Endothelial cell of umbilical vein (primary cell): ENCODE results near the gene SETD2. TPM values are rescaled to one million over a fixed set of nuclear protein-coding genes. Genes with fewer than 3 reads are reported as not detected.

Experiments used
- BruUV-seq: library from RNA; stranded (reverse); fragments of 400-500 nt; replicated peaks from 2 replicates; lab custom pipeline; 2021; lab: Mats Ljungman, UMichigan
- CTCF ChIA-PET: fragments of 300-600, 350-600 bp; sonication (Branson Sonifier 250); formaldehyde crosslinking; loops from one replicate; lab custom pipeline; 2021; ENCODE audit warnings: antibody characterized with exemption, inconsistent platforms; lab: Charles Lee
- POLR2A ChIA-PET: fragments of 300-600, 350-600 bp; sonication (Branson Sonifier 250); formaldehyde crosslinking; loops from one replicate; lab custom pipeline; 2021; ENCODE audit warnings: antibody characterized with exemption, inconsistent platforms; lab: Charles Lee
- DNase-seq: peaks from one replicate; pipeline ENCODE4 v3.0.0-alpha.2; 2011; ENCODE audit warnings: low read depth, low spot score
- FAIRE-seq: peaks from 2 replicates; lab custom pipeline; 2011; peaks lifted over from hg19 to GRCh38; lab: Jason Lieb, UNC
- H2AFZ ChIP-seq: 2 replicates; pipeline ENCODE4 v1.6.0; 2012; ENCODE audit warnings: low read depth, low read length, control low read depth, inconsistent platforms
- H3K27ac ChIP-seq: 2 replicates; pipeline ENCODE4 v1.5.1; 2011; ENCODE audit warnings: low read depth, mild to moderate bottlenecking, control low read depth, low read length, moderate library complexity; ENCODE audit not compliant: insufficient read depth
- H3K27me3 ChIP-seq, 2 experiments: 2 replicates each; pipeline versions ENCODE4 v1.6.0 to v1.6.1; 2011; ENCODE audit warnings: low read length in 2 of 2, mixed read lengths in 1 of 2; ENCODE audit not compliant: control insufficient read depth in 2 of 2, insufficient read depth in 2 of 2
- H3K36me3 ChIP-seq, 2 experiments: 2 replicates in 1 of 2; 3 replicates in 1 of 2; pipeline ENCODE4 v1.5.1; 2011; ENCODE audit warnings: low read length in 2 of 2, mild to moderate bottlenecking in 1 of 2, moderate library complexity in 1 of 2; ENCODE audit not compliant: control insufficient read depth in 2 of 2, insufficient read depth in 2 of 2; ENCODE audit errors: extremely low read depth in 1 of 2
- H3K4me1 ChIP-seq: 3 replicates; pipeline ENCODE4 v1.5.1; 2011; ENCODE audit warnings: mild to moderate bottlenecking, low read length; ENCODE audit not compliant: control insufficient read depth, insufficient read depth; ENCODE audit errors: extremely low read depth
- H3K4me2 ChIP-seq: 2 replicates; pipeline ENCODE4 v1.6.1; 2011; ENCODE audit warnings: low read length, control low read depth, mixed read lengths; ENCODE audit not compliant: insufficient read depth
- H3K4me3 ChIP-seq, 3 experiments: fragments of 200-600 bp in 1 of 3; sonication (generic), shearing (Covaris generic) in 1 of 3; replicated peaks in 1 of 3; 2 replicates each; pipeline ENCODE4 v1.5.1; 2011 to 2016; ENCODE audit warnings: control low read depth in 3 of 3, low read length in 3 of 3, mild to moderate bottlenecking in 2 of 3, inconsistent platforms in 1 of 3, low read depth in 1 of 3, moderate library complexity in 1 of 3; ENCODE audit not compliant: insufficient read depth in 1 of 3
- H3K79me2 ChIP-seq: 2 replicates; pipeline ENCODE4 v1.6.0; 2012; ENCODE audit warnings: low read length, inconsistent platforms; ENCODE audit not compliant: control insufficient read depth, insufficient read depth
- H3K9ac ChIP-seq: replicated peaks from 2 replicates; pipeline ENCODE3; 2011; ENCODE audit warnings: low read length, control low read depth; ENCODE audit not compliant: insufficient read depth; ENCODE audit errors: extremely low read depth
- H3K9me1 ChIP-seq: replicated peaks from 3 replicates; pipeline ENCODE4 v1.6.0; 2011; ENCODE audit warnings: mild to moderate bottlenecking, low read length; ENCODE audit not compliant: control insufficient read depth, insufficient read depth; ENCODE audit errors: extremely low read depth
- H3K9me3 ChIP-seq: replicated peaks from 2 replicates; pipeline ENCODE4 v1.5.1; 2012; ENCODE audit warnings: low read length, inconsistent platforms; ENCODE audit not compliant: control insufficient read depth, insufficient read depth
- H4K20me1 ChIP-seq: replicated peaks from 2 replicates; pipeline ENCODE3; 2011; ENCODE audit warnings: mild to moderate bottlenecking, low read length; ENCODE audit not compliant: control insufficient read depth, insufficient read depth; ENCODE audit errors: extremely low read depth
- CTCF ChIP-seq, 2 donors: IDR thresholded peaks; 1 replicate in 1 of 2; 2 replicates in 1 of 2; pipeline ENCODE4 v1.5.1; 2011; ENCODE audit warnings: low read length in 2 of 2, mild to moderate bottlenecking in 2 of 2, moderate library complexity in 2 of 2, control low read depth in 1 of 2, inconsistent platforms in 1 of 2, low read depth in 1 of 2; ENCODE audit not compliant: insufficient read depth in 1 of 2; ENCODE audit errors: extremely low read depth in 1 of 2
- EZH2 ChIP-seq: IDR thresholded peaks from 2 replicates; pipeline ENCODE4 v1.6.1; 2012; ENCODE audit warnings: borderline replicate concordance, low read depth, mild to moderate bottlenecking, moderate library complexity, low read length, inconsistent platforms; ENCODE audit not compliant: severe bottlenecking
- FOS ChIP-seq: IDR thresholded peaks from 2 replicates; pipeline ENCODE4 v1.6.1; 2011; ENCODE audit warnings: mild to moderate bottlenecking, low read length, moderate library complexity, borderline replicate concordance; ENCODE audit not compliant: insufficient read depth
- GATA2 ChIP-seq: IDR thresholded peaks from 2 replicates; pipeline ENCODE4 v1.7.0; 2011; ENCODE audit warnings: low read depth, mild to moderate bottlenecking, moderate library complexity, mixed read lengths, low read length; ENCODE audit not compliant: insufficient read length, insufficient read depth
- JUN ChIP-seq: IDR thresholded peaks from 2 replicates; pipeline ENCODE4 v1.6.1; 2011; ENCODE audit warnings: borderline replicate concordance, low read depth; ENCODE audit not compliant: insufficient read length, insufficient read depth
- MAX ChIP-seq: IDR thresholded peaks from 2 replicates; pipeline ENCODE4 v1.6.1; 2011; ENCODE audit not compliant: insufficient read depth, insufficient read length
- MYC ChIP-seq: IDR thresholded peaks from one replicate; pipeline ENCODE4 v1.6.1; 2011; ENCODE audit warnings: mild to moderate bottlenecking, low read depth, low read length
- POLR2A ChIP-seq: IDR thresholded peaks from 2 replicates; pipeline ENCODE4 v1.6.1; 2012; ENCODE audit warnings: low read depth, mild to moderate bottlenecking, control low read depth, low read length
- POLR2AphosphoS5 ChIP-seq: IDR thresholded peaks from 2 replicates; pipeline ENCODE4 v1.6.1; 2012; ENCODE audit warnings: low read depth, mild to moderate bottlenecking, control low read depth, low read length, moderate library complexity; ENCODE audit not compliant: insufficient read depth
- dilution Hi-C: fragments of 300-500 bp; cut with MboI; formaldehyde crosslinking; loops from one replicate; pipeline ENCODE4 v1.15.0; 2019; ENCODE audit warnings: low sequenced_read_pairs; ENCODE audit not compliant: extremely low pct_ligation_motif_present
- intact Hi-C: fragments of 100-400 bp; cut with micrococcal nuclease; formaldehyde crosslinking; loops from one replicate; pipeline ENCODE4 v1.10.0; 2022
- polyA plus RNA-seq, 4 experiments: library from polyadenylated mRNA; depleted of rRNA in 3 of 4; stranded (reverse) in 3 of 4; unstranded in 1 of 4; fragments of >200 nt; gene quantifications; 2 replicates each; pipeline versions ENCODE4 v1.2.1 to v1.2.3, GENCODE V29; 2011 to 2012; ENCODE audit warnings: missing spikeins in 1 of 4
- total RNA-seq: library from RNA; stranded (reverse); gene quantifications from 2 replicates; pipeline ENCODE4 v1.2.3, GENCODE V29; 2021

SETD2 gene
- total and polyA plus RNA-seq, 2 donors (not counting 3 experiments of a cell fraction or from before 2014, with no cell fraction given) = 13.7 to 41.4 TPM

DNA sequence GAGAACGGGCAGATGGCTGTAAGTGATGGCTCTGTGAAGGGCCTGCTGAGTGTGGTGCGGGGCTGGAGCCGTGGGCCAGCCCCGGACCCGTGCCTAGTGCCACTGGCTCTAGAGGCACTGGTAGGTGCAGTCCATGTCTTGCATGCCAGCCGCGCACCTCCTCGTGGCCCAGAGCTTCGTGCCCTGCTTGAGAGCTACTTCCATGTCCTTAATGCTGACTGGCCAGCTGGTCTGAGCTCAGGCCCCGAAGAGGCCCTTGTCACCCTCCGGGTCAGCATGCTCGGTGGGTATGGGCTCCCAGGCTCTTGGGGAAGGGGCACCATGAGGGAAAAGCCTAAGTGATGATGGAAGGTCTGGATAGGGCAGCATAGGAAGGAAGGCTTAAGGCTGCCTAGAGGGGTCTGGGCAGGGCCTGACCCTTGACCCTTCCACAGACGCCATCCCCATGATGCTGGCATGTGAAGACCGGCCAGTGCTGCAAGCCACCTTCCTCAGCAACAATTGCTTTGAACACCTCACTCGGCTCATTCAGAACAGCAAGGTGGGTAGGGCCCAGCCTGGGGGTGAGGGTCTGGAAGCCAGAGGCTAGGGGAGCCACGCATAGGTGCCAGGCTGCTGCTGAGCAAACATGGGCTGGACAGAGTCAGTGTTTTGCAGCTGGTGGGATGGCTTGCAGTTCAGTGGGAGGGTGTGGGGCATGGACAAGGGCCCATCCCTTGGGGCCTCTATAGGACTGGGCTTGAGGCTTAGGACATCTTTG, 172.3 kb downstream of the SETD2 start:
- dilution Hi-C loops = no loop called here
- BruUV-seq = no TSS peak
- CTCF ChIA-PET = interaction anchor here (0.5 to 1.7 kb wide), 3 partner anchors 16 to 68 kb away, joined by 3 to 9 read pairs (median 3); no protein-coding TSS in a partner anchor

More for the DNA sequence above, 172.3 kb downstream of the SETD2 start:
- DNase-seq (no peak), FAIRE-seq (no peak)
- intact Hi-C loops = loop anchor here (10.0 kb wide), 1 partner anchor 287 kb away; the partner anchor contains the start of gene TMIE
- no peaks in the 10 kb centered on the region for H3K27me3 ChIP-seq
- POLR2A ChIA-PET = interaction anchor here (0.6 kb wide), 1 partner anchor 277 kb away, joined by 3 read pairs; no protein-coding TSS in a partner anchor
- peaks cover 5% of the 10 kb centered on the region for H3K79me2 ChIP-seq
- no peak overlapping the region for H3K4me2 ChIP-seq
- H4K20me1 ChIP-seq = no peaks in the 10 kb centered on the region
- H3K27ac ChIP-seq = no peak overlapping the region
- H3K9me1 ChIP-seq = no peaks in the 10 kb centered on the region
- no peak overlapping the region for H3K4me3 ChIP-seq
- peaks cover 3 to 18% of the 10 kb centered on the region in 2 experiments for H3K36me3 ChIP-seq
- TF ChIP-seq POLR2A (no peak), EZH2 (no peak), MAX (no peak), FOS (no peak), POLR2AphosphoS5 (no peak), JUN (no peak), CTCF (IDR thresholded peaks at IDR 0.05; ENCODE audit: extremely low read depth in 1 of 2, insufficient read depth in 1 of 2, low read depth in 1 of 2, low read length in 2 of 2) (no peak), GATA2 (no peak), MYC (no peak)
- H3K9me3 ChIP-seq = no peaks in the 10 kb centered on the region
- H2AFZ ChIP-seq = no peak overlapping the region
- peaks cover 21% of the 10 kb centered on the region for H3K4me1 ChIP-seq
- no peak overlapping the region for H3K9ac ChIP-seq
